ENCODE data around the gene WASL.

The WASL gene

DNA sequence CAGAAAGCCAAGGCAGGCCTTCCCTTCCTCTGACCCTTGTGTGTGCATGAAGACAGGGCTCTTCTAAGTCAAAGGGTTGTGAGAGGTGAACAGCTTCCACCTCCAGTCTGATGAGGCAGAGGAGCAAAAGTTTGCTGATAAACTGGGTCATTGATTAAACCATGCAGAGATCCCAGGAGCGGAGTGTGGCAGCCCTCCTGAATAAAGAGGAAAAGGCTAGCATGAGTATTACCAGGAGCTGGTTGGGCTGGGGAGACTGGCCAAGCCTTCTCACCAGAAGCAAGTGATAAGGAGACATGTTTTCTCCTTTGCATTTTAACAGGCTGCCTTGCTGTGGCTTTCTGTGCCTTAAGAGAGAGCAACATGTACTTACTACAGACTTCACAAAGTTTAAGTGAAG, 82.9 kb downstream of the WASL start:
- FAIRE-seq (no peak), DNase-seq (ENCODE audit: extremely low spot score, insufficient read length, low read depth) (no peak)

- DNase-seq (ENCODE audit: extremely low spot score, insufficient read length, low read depth): no peak
- FAIRE-seq: no peak
These were observed 83.6 kb downstream of the WASL start for GRCh38 chr7:123665157-123665556.

- no peak for FAIRE-seq
These were observed 85.6 kb downstream of the WASL start for GRCh38 chr7:123663200-123663599.

DNA sequence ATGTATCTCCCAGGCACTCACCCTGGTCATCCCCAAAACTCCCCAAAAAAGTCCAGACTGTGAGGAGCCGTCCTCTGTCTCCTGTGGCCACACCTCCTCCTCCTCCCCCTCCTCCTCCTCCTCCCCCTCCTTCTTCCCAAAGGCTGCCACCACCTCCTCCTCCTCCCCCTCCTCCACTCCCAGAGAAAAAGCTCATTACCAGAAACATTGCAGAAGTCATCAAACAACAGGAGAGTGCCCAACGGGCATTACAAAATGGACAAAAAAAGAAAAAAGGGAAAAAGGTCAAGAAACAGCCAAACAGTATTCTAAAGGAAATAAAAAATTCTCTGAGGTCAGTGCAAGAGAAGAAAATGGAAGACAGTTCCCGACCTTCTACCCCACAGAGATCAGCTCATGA, 86.0 kb downstream of the WASL start:
- DNase-seq (ENCODE audit: extremely low spot score, insufficient read length, low read depth): no peak
- no peak for FAIRE-seq

More at GRCh38 chr7:123663200-123663599, 85.6 kb downstream of the WASL start:
- DNase-seq (ENCODE audit: extremely low spot score, insufficient read length, low read depth): no peak

DNA sequence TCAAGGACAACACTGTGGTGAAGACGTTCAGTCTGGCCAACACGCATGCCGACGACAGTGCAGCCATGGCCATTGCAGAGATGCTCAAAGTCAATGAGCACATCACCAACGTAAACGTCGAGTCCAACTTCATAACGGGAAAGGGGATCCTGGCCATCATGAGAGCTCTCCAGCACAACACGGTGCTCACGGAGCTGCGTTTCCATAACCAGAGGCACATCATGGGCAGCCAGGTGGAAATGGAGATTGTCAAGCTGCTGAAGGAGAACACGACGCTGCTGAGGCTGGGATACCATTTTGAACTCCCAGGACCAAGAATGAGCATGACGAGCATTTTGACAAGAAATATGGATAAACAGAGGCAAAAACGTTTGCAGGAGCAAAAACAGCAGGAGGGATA, 86.5 kb downstream of the WASL start:
- FAIRE-seq (no peak), DNase-seq (ENCODE audit: extremely low spot score, insufficient read length, low read depth) (no peak)

- no peak for DNase-seq (ENCODE audit: extremely low spot score, insufficient read length, low read depth)
- no peak for FAIRE-seq
These were observed 87.0 kb downstream of the WASL start for GRCh38 chr7:123661765-123662164.

- no peak for FAIRE-seq
- no peak for DNase-seq (ENCODE audit: extremely low spot score, insufficient read length, low read depth)
These were observed 88.1 kb downstream of the WASL start for GRCh38 chr7:123660514-123661354.

DNA sequence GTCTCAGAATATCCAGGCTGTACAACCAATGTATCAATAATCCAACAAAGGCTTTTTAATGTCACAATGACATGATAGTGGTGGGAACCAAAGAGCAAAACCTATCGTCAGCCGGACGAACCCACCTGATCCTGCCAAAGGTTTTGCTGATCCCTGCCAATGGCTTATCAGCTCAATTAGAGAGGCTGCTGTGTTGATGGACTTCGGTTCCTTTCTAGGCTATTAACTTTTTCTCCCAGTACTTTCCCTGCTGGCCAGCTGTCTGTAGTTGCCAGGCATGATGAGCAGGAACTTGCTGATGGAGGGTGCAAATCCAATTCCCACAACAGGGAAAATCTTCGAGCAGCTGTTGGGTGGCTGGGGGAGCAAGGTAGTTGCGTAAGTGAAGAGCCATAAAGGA, 90.8 kb downstream of the WASL start:
- no peak for DNase-seq (ENCODE audit: extremely low spot score, insufficient read length, low read depth)
- no peak for FAIRE-seq

- no peak for FAIRE-seq
These were observed 91.5 kb downstream of the WASL start for GRCh38 chr7:123657304-123657685.

GRCh38 chr7:123656544-123657303, 92.1 kb downstream of the WASL start:
- no peak for FAIRE-seq

More at GRCh38 chr7:123657304-123657685, 91.5 kb downstream of the WASL start:
- DNase-seq (ENCODE audit: extremely low spot score, insufficient read length, low read depth): no peak

DNA sequence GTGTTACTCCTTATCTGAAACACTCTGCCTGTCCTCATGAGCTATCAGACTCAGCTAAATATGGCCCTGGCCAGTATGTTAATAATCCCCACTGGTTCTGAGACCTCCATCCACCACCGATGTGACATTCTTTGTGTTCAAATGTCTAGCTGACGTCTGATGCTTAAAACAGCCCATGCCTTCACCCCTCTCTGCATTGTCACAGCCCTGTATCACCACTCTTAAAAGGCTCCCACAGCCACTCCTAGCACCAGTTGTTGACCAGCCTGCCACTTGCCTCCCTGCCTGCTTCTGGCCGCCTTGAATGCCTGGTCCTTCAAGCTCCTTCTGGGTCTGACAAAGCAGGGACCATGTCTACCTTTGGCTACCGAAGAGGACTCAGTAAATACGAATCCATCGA, 93.2 kb downstream of the WASL start, which contains the start of gene LMOD2:
LMOD2 (plus strand) TSS at position 253 of the 400 bp plus-strand sequence; CDS start at position 351, 98 bp downstream.
- FAIRE-seq (no peak), DNase-seq (ENCODE audit: extremely low spot score, insufficient read length, low read depth) (no peak)

More at GRCh38 chr7:123656544-123657303, 92.1 kb downstream of the WASL start:
- DNase-seq (ENCODE audit: extremely low spot score, insufficient read length, low read depth): no peak

GRCh38 chr7:123653162-123653561, 95.6 kb downstream of the WASL start:
- DNase-seq (ENCODE audit: extremely low spot score, insufficient read length, low read depth) (no peak), FAIRE-seq (no peak)

- FAIRE-seq (no peak), DNase-seq (ENCODE audit: extremely low spot score, insufficient read length, low read depth) (no peak)
These were observed 96.4 kb downstream of the WASL start for GRCh38 chr7:123652406-123652805.

DNA sequence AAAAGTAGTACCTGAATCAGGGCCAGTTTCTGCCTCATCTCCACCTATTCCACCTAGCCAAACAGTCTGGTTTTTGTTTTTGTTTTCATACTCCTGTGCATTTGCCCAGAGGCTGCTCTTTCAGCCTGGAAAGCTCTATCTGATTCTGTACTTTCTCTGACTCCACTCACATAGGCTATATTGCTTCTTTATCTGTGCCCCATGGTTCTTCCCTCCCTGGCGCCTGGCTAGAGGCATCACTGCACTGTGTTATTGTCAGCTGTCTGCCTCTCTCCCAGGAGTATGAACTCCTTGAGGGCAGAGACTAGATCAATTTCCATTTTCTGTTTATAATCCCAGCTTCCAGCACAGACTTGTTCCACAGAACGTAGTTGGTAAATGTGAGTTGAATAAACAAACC, 98.2 kb downstream of the WASL start:
- no peak for FAIRE-seq

DNA sequence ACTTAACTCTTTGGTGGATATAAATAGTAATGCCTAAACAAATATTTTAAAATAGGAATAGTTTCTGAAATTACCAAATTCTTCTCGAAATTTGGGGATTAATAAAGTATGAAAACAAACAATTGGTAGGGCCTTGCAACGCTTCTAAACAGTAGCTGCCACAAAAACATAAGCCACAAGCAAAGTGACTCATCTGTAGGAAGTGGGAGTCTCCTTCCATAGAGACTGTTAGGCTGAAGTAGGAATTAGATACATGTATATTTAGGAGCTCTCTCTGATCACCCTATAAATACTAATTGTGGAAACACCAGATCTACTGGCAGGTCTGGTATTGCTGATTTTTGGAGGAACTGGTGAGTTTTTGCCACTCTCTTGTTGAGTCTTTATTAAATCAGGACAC, 98.8 kb downstream of the WASL start:
- DNase-seq (ENCODE audit: extremely low spot score, insufficient read length, low read depth) (no peak), FAIRE-seq (no peak)

More for the DNA sequence above, 98.2 kb downstream of the WASL start:
- DNase-seq (ENCODE audit: extremely low spot score, insufficient read length, low read depth): no peak

GRCh38 chr7:123647106-123647730, 101.6 kb downstream of the WASL start:
- FAIRE-seq (no peak), DNase-seq (ENCODE audit: extremely low spot score, insufficient read length, low read depth) (no peak)

DNA sequence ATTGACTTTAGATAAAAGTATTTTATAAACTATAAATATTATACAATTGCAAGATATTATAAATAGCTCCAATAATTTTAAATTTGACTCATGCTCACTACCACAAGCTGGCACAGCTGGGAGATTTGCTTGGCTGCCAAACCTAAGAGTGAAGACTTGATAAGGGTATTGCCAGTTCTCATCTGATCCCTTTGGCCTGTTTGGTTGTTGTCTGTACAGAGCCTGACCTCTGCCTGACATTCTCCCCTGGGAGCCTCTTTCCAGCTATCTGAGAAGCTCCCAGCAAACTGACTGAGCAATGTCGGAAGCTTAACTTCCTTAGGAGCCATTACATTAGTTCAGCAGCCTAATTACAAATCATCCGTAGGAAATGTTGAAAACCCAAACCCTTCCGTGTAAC, 103.3 kb downstream of the WASL start:
- DNase-seq (ENCODE audit: extremely low spot score, insufficient read length, low read depth) (no peak), FAIRE-seq (no peak)

- no peak for DNase-seq (ENCODE audit: extremely low spot score, insufficient read length, low read depth)
- FAIRE-seq: no peak
These were observed 105.0 kb downstream of the WASL start for GRCh38 chr7:123643495-123644441.

GRCh38 chr7:123641901-123642300, 106.9 kb downstream of the WASL start:
- DNase-seq (ENCODE audit: extremely low spot score, insufficient read length, low read depth) (no peak), FAIRE-seq (no peak)

GRCh38 chr7:123640583-123640982, 108.2 kb downstream of the WASL start:
- DNase-seq (ENCODE audit: extremely low spot score, insufficient read length, low read depth) (no peak), FAIRE-seq (no peak)
